NT2/D1 (cell line): ENCODE data around the gene PGM1.

ENCODE experiments used
- SUZ12 ChIP-seq: IDR thresholded peaks from 2 replicates; pipeline ENCODE4 v1.6.1; 2011; ENCODE audit not compliant: insufficient read length, insufficient read depth; ENCODE audit errors: extremely low read depth
- YY1 ChIP-seq: IDR thresholded peaks from 2 replicates; pipeline ENCODE4 v1.6.1; 2011; ENCODE audit not compliant: insufficient read length, insufficient read depth
- ZNF274 ChIP-seq: IDR thresholded peaks from 2 replicates; pipeline ENCODE4 v1.6.1; 2011; ENCODE audit warnings: mild to moderate bottlenecking, low read depth, low read length

DNA sequence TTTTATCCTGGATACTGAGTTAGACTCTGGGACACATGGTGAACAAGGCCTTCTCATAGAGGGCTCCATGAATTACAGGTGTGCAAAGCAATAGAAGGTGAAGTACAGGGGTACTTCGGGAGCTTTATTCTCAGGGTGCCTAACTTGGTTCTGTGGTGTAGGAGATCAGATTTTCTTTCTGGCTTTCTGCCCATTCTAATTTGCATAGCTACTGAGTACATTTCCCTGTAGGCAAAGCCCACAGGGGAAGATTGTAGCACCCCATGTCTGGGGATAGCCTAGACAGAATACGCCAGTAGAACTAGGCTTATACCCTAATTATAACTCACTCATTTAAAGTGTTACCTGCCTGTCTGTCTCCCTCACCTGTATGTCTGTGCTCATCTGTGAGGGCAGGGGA, 49.7 kb downstream of the PGM1 start:
- no peak for TF ChIP-seq SUZ12
- TF ChIP-seq YY1 = no peak
- TF ChIP-seq ZNF274 = no peak
